ENCODE results near the gene BTF3. TPM values are rescaled to one million over a fixed set of nuclear protein-coding genes. Genes with fewer than 3 reads are reported as not detected.

Gene BTF3
- polyA plus RNA-seq, 1 donor from 2014 or later = 324 TPM

DNA sequence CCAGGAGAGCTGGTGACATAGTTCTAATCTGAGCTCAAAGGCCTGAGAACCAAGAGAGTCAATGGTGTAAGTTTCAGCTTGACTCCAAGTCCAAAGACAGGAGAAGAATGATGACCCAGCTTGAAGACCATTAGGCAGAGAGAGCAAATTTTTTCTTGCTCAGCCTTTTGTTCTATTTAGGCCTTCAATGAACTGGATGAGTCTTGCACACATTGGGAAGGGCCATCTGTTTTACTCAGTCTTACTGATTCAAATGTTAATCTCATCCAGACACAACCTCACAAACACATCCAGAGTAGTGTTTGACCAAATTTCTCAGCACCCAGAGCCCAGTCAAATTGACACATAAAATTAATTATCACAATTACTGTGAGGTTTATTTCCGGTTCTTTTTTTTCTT, 7.1 kb upstream of the BTF3 start:
- H3K9me3 ChIP-seq (ENCODE audit: low read length) = no peaks in the 10 kb centered on the region
- H3K27me3 ChIP-seq (ENCODE audit: insufficient read depth, low read depth, low read length) = no peaks in the 10 kb centered on the region
- H3K9ac ChIP-seq (ENCODE audit: low read length) = no peak overlapping the region
- no peaks in the 10 kb centered on the region for H3K9me2 ChIP-seq (ENCODE audit: insufficient read depth, low read length)
- H3K79me2 ChIP-seq (replicated peaks; ENCODE audit: insufficient read depth, low read length) = no peaks in the 10 kb centered on the region
- no peak overlapping the region for H3K4me3 ChIP-seq (ENCODE audit: low read length)
- no peaks in the 10 kb centered on the region for H3K36me3 ChIP-seq (ENCODE audit: insufficient read depth, low read length)
- H3K27ac ChIP-seq (ENCODE audit: low read length) = no peak overlapping the region
- TF ChIP-seq, protein P1, sequence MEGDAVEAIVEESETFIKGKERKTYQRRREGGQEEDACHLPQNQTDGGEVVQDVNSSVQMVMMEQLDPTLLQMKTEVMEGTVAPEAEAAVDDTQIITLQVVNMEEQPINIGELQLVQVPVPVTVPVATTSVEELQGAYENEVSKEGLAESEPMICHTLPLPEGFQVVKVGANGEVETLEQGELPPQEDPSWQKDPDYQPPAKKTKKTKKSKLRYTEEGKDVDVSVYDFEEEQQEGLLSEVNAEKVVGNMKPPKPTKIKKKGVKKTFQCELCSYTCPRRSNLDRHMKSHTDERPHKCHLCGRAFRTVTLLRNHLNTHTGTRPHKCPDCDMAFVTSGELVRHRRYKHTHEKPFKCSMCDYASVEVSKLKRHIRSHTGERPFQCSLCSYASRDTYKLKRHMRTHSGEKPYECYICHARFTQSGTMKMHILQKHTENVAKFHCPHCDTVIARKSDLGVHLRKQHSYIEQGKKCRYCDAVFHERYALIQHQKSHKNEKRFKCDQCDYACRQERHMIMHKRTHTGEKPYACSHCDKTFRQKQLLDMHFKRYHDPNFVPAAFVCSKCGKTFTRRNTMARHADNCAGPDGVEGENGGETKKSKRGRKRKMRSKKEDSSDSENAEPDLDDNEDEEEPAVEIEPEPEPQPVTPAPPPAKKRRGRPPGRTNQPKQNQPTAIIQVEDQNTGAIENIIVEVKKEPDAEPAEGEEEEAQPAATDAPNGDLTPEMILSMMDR (IDR thresholded peaks at IDR 0.05; ENCODE audit: poor library complexity, severe bottlenecking) = no peak
- TF ChIP-seq MXI1 (conservative IDR thresholded peaks at IDR 0.05; ENCODE audit: poor library complexity, severe bottlenecking) (no peak), EP300 (conservative IDR thresholded peaks at IDR 0.05; ENCODE audit: poor library complexity, severe bottlenecking) (no peak), TAF1 (IDR thresholded peaks at IDR 0.05; ENCODE audit: low read depth) (no peak), POLR2AphosphoS5 (IDR thresholded peaks at IDR 0.05) (no peak), RAD21 (conservative IDR thresholded peaks at IDR 0.05) (no peak), SMC3 (conservative IDR thresholded peaks at IDR 0.05; ENCODE audit: poor library complexity) (no peak)
- no peaks in the 10 kb centered on the region for H4K20me1 ChIP-seq (ENCODE audit: insufficient read depth)
- H2AFZ ChIP-seq (ENCODE audit: low read depth, low read length) = no peak overlapping the region
- no peaks in the 10 kb centered on the region for H3F3A ChIP-seq (ENCODE audit: insufficient read depth, low read length, poor library complexity, severe bottlenecking)
- no peak overlapping the region for H3K4me2 ChIP-seq (ENCODE audit: low read length)

DNA sequence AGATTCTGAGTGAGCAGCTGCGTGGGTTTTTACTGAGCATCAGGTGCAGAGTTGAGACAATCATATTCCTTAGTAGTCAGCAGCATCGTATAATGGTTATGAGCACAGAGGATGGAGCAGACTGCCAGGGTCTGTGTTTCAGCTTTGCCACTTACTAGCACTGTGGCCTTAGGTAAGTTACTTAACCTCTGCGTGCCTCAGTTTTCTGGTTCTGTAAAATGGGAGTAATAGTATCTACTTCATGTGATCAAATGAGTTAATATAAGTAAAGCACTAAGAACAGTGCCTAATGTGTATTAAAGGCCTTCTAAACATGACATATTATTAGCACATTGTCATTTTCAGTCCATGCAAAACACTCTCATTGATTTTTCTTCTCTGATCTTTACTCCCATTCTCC, 4.8 kb upstream of the BTF3 start:
- Histone ChIP-seq H3K9ac (ENCODE audit: low read length) (no peak overlapping the region), H3K4me3 (ENCODE audit: low read length) (no peak overlapping the region), H3K9me2 (ENCODE audit: insufficient read depth, low read length) (no peaks in the 10 kb centered on the region), H3K9me3 (ENCODE audit: low read length) (no peaks in the 10 kb centered on the region), H3F3A (ENCODE audit: insufficient read depth, low read length, poor library complexity, severe bottlenecking) (peaks cover 4% of the 10 kb centered on the region), H4K20me1 (ENCODE audit: insufficient read depth) (no peaks in the 10 kb centered on the region), H3K4me2 (ENCODE audit: low read length) (no peak overlapping the region), H2AFZ (ENCODE audit: low read depth, low read length) (no peak overlapping the region), H3K36me3 (ENCODE audit: insufficient read depth, low read length) (no peaks in the 10 kb centered on the region), H3K27ac (ENCODE audit: low read length) (no peak overlapping the region), H3K79me2 (replicated peaks; ENCODE audit: insufficient read depth, low read length) (peaks cover 2% of the 10 kb centered on the region), H3K27me3 (ENCODE audit: insufficient read depth, low read depth, low read length) (no peaks in the 10 kb centered on the region)
- TF ChIP-seq POLR2AphosphoS5 (IDR thresholded peaks at IDR 0.05) (no peak), SMC3 (conservative IDR thresholded peaks at IDR 0.05; ENCODE audit: poor library complexity) (no peak), MXI1 (conservative IDR thresholded peaks at IDR 0.05; ENCODE audit: poor library complexity, severe bottlenecking) (no peak), EZH2 (IDR thresholded peaks at IDR 0.05; ENCODE audit: borderline replicate concordance, insufficient read depth, low read length, poor library complexity, severe bottlenecking) (no peak), TAF1 (IDR thresholded peaks at IDR 0.05; ENCODE audit: low read depth) (no peak)
- TF ChIP-seq, protein P2, sequence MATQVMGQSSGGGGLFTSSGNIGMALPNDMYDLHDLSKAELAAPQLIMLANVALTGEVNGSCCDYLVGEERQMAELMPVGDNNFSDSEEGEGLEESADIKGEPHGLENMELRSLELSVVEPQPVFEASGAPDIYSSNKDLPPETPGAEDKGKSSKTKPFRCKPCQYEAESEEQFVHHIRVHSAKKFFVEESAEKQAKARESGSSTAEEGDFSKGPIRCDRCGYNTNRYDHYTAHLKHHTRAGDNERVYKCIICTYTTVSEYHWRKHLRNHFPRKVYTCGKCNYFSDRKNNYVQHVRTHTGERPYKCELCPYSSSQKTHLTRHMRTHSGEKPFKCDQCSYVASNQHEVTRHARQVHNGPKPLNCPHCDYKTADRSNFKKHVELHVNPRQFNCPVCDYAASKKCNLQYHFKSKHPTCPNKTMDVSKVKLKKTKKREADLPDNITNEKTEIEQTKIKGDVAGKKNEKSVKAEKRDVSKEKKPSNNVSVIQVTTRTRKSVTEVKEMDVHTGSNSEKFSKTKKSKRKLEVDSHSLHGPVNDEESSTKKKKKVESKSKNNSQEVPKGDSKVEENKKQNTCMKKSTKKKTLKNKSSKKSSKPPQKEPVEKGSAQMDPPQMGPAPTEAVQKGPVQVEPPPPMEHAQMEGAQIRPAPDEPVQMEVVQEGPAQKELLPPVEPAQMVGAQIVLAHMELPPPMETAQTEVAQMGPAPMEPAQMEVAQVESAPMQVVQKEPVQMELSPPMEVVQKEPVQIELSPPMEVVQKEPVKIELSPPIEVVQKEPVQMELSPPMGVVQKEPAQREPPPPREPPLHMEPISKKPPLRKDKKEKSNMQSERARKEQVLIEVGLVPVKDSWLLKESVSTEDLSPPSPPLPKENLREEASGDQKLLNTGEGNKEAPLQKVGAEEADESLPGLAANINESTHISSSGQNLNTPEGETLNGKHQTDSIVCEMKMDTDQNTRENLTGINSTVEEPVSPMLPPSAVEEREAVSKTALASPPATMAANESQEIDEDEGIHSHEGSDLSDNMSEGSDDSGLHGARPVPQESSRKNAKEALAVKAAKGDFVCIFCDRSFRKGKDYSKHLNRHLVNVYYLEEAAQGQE (IDR thresholded peaks at IDR 0.05; ENCODE audit: borderline replicate concordance) = no peak
